ENCODE measurements around the gene PRR14.
A peak's percentile ranks its signal among the peaks of the same experiment; 100 is the strongest.

Gene PRR14

GRCh38 chr16:30650369-30651123 is at the start of gene PRR14:
Gene PRR14, plus strand, starts transcription at chr16:30650960. Its CDS starts 686 bp downstream, at chr16:30651646.
- DNase-seq (ENCODE audit: low read depth in 2 of 2): peak; percentile 97 to 98

- no peak for DNase-seq (ENCODE audit: low read depth in 2 of 2)
Measured at GRCh38 chr16:30601966-30602365, 48.8 kb upstream of the PRR14 start.

- DNase-seq (ENCODE audit: low read depth in 2 of 2): no peak
Measured at GRCh38 chr16:30602616-30603277, 48.0 kb upstream of the PRR14 start.

GRCh38 chr16:30603945-30604315 is 46.8 kb upstream of the PRR14 start:
- no peak for DNase-seq (ENCODE audit: low read depth in 2 of 2)

DNA sequence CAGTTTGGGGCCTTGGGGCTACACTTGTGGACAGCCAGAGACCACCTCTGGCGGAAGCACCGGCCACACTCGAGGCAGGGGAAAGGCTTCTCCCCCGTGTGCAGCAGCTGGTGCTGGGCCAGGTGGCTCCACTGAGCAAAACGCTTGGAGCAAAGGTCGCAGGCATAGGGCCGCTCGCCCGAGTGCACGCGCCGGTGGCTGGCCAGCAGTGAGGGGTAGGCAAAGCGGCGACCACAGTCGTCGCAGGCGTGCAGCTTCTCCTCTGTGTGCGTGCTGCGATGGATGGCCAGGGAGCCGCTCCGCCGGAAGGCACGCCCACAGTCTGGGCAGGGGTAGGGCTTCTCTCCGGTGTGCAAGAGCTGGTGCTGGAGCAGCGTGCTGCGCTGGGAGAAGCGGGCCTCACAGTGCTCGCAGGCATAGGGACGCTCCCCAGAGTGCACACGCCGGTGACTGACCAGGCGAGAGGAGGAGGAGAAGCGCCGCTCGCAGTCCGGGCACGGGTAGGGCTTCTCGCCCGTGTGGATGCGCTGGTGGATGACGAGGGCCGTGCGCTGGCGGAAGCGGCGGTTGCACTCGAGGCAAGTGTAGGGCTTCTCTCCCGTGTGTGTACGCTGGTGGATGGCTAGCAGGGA is 46.3 kb upstream of the PRR14 start:
- DNase-seq (ENCODE audit: low read depth in 2 of 2): no peak

DNA sequence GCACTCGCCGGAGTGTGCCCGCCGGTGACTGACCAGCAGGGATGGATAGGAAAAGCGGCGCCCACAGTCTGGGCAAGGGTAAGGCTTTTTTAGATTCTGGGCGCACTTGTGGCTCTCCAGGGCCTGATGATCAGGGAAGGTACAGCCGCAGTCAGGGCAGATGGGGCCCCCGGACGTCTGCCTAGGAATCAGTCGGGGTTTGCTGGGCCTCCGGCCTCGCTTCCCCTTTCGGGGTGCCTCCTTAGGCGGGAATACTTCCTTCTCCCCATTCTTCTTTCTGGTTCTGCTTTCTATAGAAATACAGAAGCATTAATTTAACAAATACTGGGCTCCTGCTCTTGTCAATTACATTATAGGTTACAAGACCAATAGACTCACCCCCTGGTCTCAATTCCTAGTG is 45.6 kb upstream of the PRR14 start:
- DNase-seq (ENCODE audit: low read depth in 2 of 2): no peak

DNA sequence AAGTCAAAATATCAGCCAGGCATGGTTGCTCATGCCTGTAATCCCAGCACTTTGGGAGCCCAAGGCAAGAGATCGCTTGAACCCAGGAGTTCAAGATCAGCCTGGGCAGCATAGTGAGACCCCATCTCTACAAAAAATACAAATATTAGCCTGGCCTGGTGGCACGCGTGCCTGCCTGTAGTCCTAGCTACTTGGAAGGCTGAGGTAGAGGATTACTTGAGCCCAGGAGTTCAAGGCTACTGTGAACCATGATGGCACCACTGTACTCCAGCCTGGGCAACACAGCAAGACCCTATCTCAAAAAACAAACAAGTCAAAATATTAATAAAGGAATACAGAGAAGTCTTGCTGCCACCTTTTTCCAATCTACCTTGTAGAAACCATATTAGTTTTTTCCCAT is 44.8 kb upstream of the PRR14 start:
- no peak for DNase-seq (ENCODE audit: low read depth in 2 of 2)

DNA sequence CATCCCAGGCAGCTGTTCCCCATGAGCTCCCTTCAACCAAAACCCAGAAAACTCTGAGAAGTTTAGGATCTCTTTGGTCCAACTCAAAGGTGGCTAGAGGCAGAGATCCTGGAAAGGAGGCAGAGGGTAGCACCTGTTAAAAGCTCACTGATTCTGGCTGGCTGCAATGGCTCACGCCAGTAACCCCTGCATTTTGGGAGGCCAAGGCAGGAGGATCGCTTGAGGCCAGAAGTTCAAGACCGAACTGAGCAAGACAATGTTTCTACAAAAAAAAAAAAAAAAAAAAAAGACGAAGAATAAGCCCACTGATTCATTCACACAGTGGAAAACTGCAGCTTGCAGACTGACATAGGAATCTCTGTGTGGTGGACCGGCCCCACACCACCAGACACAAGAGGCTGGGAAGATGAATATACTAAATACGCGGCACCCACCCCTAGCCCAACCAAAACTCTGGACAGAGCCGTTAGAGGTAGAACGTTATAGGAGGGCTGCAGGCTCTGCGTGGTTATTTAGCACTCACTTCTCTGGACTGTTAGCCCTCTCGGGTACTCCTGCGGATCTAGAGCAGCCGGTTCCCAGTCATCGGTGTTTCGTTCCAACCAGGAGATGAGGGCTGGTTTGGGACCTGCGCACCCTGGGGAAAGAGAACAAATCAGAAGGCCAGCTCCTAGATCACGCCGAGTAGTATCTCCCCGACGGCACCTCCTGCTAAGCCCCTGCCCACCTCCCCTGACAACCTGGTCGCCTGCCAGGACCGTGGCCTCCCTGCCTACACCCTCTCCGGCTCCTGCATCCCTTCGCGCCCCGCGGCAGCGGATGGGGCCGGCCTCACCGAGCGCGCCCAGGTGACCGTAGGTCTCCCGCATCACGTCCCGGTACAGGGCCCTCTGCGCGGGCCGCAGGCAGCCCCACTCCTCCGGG is 41.5 kb upstream of the PRR14 start:
- peak; percentile 19 to 23 for DNase-seq (ENCODE audit: low read depth in 2 of 2)

DNA sequence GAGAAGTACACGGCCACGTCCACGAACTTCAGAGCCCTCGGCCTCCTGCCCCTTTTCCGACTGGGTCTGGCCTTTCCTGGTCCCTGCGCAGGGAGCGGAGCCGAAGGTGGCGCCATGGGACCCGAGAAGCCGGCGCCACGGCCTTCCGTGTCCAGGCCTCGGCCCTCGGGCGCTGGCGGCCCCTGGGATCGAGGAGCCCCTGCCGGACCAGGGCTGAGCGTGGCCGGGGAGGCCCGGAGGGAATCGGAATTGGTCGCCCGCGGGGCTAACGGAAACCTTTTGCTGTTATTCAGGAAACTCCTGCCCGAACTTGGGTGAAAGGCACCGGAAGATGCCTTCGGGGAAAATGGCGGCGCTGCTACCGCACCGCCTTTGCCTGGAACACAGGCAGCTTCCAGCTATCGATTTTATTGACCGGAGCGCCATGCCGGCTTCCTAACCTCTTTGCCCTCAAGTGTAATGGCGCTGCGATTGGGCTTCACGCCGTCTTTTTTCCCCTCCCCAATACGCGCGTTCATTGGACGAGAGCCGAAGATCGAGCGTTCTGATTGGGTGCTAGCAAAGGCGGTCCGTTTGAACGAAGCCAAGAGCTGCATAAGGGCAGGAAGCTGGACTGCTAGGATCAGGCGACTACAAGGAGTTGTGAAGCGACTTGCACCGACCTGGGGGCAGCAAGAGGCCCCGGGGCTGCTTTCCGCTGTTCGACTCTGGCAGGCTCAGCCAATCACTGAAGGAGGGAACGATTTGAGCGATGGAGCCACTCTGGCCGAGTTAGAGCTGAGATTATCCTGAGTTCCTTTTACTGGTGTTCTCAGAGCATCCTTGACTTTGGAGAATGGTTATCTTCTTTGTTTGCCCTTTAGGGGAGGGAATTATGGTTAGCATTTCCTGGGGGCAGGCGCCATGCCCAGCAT is 40.6 kb upstream of the PRR14 start, which contains the start of gene ZNF689:
TSS of gene ZNF689 (minus strand) at position 464 of the 914 bp plus-strand sequence. CDS start at position 116, 348 bp downstream.
- peak; percentile 91 to 92 for DNase-seq (ENCODE audit: low read depth in 2 of 2)

GRCh38 chr16:30615358-30616091 is 35.2 kb upstream of the PRR14 start:
- peak; percentile 78 to 92 for DNase-seq (ENCODE audit: low read depth in 2 of 2)

GRCh38 chr16:30619202-30619601 is 31.6 kb upstream of the PRR14 start:
- DNase-seq (ENCODE audit: low read depth in 2 of 2): no peak

DNA sequence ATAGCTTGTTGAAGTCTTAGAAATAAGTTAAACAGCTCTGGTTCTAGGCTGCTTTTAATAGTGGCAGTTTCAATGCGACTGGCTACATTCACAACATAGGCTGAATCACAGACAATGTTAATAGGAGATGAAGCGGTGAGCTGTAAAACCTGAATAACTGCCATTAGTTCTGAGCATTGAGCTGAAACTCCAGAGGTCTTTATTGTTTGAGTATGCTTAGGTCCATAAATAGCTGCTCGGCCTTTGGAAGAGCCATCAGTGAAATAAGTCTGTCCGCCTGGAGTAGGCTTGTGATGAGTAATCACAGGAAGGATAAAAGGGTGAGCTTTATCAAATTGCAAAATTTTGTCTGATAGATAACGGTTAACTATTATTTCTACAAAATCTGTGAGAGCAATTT is 31.1 kb upstream of the PRR14 start:
- DNase-seq (ENCODE audit: low read depth in 2 of 2): no peak

GRCh38 chr16:30620169-30620568 is 30.6 kb upstream of the PRR14 start:
- DNase-seq (ENCODE audit: low read depth in 2 of 2): no peak

- DNase-seq (ENCODE audit: low read depth in 2 of 2): no peak
Measured at GRCh38 chr16:30621765-30622164, 29.0 kb upstream of the PRR14 start.

DNA sequence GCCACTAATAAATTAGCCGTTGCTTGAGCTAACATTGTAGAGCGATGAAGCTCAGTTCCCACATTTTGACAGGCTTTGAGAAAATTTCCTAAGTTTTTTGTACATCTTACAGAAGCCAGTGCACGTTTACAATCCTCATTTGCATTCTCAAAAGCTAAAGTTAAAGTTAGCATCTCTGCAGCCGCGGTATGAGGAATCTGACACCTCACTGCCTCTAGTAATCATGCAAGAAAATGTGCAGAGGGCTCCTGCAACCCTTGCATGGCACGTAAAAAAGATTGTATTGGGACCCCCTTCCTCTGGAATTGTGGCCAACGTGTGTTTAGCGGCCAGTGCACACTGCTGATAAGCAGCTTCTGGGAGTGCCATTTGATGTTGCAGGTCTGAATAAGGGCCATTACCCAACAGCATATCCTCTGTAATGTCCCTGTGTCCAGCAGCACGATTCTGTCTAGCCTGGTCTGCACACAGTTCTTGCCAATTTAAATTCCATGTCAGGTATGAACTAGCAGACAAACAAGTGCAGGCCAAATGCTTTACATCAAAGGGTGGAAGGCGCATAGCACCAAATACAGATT is 28.2 kb upstream of the PRR14 start:
- DNase-seq (ENCODE audit: low read depth in 2 of 2): no peak

GRCh38 chr16:30623536-30624283 is 27.1 kb upstream of the PRR14 start:
- DNase-seq (ENCODE audit: low read depth in 2 of 2): no peak

GRCh38 chr16:30626236-30626635 is 24.5 kb upstream of the PRR14 start:
- no peak for DNase-seq (ENCODE audit: low read depth in 2 of 2)

- DNase-seq (ENCODE audit: low read depth in 2 of 2): peak; percentile 85 to 96
Measured at GRCh38 chr16:30628628-30629540, 21.9 kb upstream of the PRR14 start.

Measured in stimulated activated CD4-positive, alpha-beta T cell treated with anti-CD3 and anti-CD28 coated beads, Interleukin-4, amount 100 ng/mL, for 48 hours (primary cell).